AG09319 (cell line): ENCODE results near the gene PICK1.

ENCODE experiments used
- DNase-seq: peaks from one replicate; pipeline ENCODE4 v3.0.0-alpha.2; 2010; ENCODE audit warnings: low read depth; ENCODE audit errors: extremely low read depth
- CTCF ChIP-seq: IDR thresholded peaks from 2 replicates; pipeline ENCODE4 v1.5.1; 2011; ENCODE audit warnings: low read depth, mild to moderate bottlenecking, inconsistent platforms, low read length, moderate library complexity

PICK1 gene

GRCh38 chr22:38097058-38097457 is 39.9 kb downstream of the PICK1 start:
- TF ChIP-seq CTCF, result no peak
- DNase-seq, result no peak

- peak; percentile 39 for TF ChIP-seq CTCF
- no peak for DNase-seq
Observed at GRCh38 chr22:38097557-38098409, 40.6 kb downstream of the PICK1 start.

- DNase-seq, result no peak
- no peak for TF ChIP-seq CTCF
Observed at GRCh38 chr22:38098410-38099249, 41.4 kb downstream of the PICK1 start.

- TF ChIP-seq CTCF, result no peak
- no peak for DNase-seq
Observed at GRCh38 chr22:38103641-38104040, 46.4 kb downstream of the PICK1 start.

- no peak for DNase-seq
- peak; percentile 16 for TF ChIP-seq CTCF
Observed at GRCh38 chr22:38104084-38104483, 46.9 kb downstream of the PICK1 start.

- TF ChIP-seq CTCF, result no peak
- DNase-seq, result no peak
Observed at GRCh38 chr22:38106814-38107578, 49.8 kb downstream of the PICK1 start.
